HG03342 (cell line): ENCODE data around the gene SUPT3H.
"Not testable (repeated sequence)": the region's sequence is repeated elsewhere in the genome, so short reads cannot be mapped to it uniquely, and the experiment has no call there.

ENCODE experiments used
- ATAC-seq: cut with Tn5 transposase; IDR thresholded peaks from one replicate; pipeline ENCODE4 v1.9.1; 2021; ENCODE audit warnings: mild to moderate bottlenecking, moderate library complexity; ENCODE audit not compliant: unreplicated experiment

SUPT3H gene

DNA sequence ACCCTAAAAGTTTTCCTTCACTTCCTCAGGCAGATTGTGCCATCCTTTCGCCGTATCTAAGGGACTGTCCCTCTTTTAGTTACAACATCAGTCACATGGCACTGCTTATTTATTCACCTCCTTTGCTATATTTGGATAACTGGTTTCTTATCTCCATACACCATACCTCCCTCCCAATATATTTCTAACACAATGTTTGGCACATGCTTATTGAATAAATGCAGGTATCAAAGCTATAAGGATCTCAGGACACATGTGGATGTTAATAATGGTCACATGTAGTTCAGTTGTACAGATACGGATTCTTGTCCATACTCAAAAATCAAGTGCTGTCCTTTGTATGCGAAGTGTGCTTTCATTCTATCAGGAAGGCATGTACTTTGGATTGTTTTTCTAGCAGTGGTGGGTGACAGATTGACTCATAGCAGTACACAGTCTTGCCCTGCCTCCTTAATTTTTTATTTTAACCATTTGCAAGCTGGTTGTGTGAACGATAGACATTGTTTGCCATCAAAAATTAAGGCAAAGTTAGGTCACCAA lies 456.7 kb downstream of the SUPT3H start:
- no peak for ATAC-seq

DNA sequence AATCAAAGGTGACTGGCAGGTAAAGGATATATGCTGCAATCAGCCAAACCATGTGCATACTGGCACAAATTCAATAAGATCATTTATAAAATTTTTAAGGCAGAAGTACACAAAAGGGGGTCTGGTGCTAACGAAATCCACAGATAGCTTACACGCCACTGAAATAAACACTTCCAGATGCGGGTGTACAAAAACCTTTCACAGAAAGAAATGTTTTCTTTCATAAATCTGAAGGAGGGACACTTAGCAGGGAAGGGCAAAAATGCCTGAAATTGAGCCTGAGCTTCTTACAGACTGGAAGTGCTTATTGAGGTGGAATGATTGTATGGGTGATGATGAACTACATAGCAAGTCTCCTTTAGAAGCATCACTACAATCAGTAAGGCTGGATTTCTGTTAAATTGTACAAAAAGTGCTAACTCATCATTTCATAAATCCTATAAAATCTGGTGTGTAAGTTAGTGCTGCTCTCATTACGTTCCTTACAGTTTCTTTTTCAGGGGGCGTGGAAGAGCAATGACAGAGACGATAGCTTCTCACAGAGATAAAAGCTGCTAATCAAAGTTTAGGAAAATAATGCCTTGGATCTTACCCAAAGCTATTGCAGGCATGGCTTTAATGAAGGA lies 458.9 kb downstream of the SUPT3H start:
- no peak for ATAC-seq

DNA sequence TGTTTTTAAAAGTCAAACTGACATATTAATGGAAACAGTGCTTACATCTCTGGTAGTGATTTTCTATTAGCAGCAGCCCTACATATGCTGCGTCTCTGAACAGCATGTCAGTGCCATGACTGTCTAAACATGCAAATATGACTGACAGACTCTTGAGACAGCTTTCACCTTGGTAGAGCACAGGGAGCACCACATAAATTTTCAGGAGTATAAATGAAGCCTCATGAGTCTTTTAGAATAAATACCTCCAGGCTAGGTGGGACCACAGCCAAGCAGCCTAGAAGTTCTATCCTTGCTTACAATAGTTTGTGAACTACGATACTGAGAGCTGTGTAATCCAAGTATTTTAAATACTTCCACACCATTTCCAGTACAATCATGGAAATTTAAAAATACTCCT lies 460.3 kb downstream of the SUPT3H start:
- no peak for ATAC-seq

DNA sequence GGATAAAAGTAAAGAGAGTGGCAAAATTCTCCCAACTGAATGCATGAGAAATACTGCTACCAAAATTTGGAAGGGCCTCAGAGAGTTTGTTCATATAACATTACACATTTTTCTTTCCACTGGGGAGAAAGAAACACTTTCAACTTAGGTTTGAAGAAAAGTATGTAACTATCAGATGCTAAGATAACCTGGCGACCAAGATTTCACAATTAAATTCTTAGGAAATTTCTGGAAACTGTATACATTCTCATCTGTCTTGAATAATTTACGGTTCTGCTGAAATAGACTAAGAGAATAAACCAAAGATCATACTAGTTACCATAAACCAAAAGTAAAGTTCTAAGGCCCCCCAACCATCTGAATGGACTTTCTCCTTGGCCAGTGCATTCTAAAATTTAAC lies 462.6 kb downstream of the SUPT3H start:
- no peak for ATAC-seq

DNA sequence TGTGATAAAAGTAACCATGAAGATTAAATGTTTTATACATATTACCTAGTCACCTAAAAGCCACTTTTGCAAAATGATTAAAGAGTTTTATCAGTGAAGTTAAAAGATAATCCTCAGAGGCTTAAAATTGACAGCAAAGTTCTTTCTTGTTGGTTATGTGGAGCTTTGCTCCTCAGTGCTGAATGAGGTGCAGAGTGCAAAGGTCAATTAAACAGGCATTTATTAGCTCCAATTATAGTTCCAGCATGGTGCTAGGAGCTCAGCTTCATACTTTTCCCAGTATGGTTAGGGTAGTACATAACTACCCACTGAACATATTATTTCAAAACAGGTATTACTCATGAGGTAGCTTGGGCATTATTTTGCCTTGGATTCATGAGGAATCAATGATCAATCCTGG lies 463.6 kb downstream of the SUPT3H start:
- no peak for ATAC-seq

DNA sequence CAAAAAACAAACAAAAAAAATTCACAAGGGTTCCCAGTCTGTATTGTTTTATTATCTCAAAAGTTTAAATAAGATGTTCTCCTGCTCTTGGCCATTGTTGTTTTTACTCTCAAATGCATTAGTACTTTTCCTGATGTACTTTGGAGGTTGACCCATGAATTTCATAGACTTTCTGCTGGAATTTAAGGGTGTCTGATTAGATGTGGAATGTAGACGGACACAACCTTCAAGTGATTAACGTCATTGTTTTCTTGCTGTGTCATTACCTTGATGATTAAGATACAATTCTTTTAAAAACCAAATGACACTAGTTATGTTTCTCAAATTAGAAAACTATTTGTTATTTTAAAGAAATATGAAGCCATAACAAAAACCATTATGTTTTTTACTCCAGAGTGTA lies 471.0 kb downstream of the SUPT3H start:
- ATAC-seq: no peak

DNA sequence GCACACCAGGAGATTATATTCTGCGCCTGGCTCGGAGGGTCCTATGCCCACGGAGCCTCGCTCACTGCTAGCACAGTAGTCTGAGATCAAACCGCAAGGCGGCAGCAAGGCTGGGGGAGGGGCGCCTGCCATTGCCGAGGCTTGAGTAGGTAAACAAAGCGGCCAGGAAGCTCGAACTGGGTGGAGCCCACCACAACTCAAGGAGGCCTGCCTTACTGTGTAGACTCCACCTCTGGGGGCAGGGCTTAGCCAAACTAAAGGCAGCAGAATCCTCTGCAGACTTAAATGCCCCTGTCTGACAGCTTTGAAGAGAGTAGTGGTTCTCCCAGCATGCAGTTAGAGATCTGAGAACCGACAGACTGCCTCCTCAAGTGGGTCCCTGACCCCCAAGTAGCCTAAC lies 477.4 kb downstream of the SUPT3H start:
- ATAC-seq: not testable (repeated sequence)

DNA sequence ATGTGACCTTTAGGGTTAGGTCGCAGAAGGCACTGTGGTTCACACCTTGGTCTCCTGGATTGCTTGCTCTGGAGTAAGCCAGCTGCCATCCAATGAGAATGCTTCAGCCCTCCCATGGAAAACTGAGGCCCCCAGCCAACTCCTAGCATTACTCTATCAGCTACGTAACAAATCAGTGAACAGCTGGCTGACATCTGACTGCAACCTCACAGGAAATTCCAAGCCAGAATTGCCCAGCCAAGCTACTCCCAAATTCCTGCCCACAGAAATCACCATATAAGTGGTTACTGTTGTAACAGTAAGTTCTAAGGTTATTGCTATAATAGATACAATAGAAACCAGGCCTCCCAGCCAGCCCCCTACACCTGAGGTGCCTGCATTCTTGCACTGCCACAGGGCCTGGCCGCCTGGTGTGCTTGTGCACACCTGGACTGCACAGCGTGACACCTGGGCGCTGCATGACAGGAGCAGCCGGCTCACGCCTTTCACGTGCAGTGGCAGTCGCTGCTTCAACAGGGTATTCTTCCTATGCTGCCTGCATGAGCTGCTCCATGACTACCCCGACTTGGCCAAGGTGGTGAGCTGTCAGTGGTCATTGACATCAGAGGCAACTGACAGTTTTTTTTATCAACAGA lies 479.3 kb downstream of the SUPT3H start:
- no peak for ATAC-seq

DNA sequence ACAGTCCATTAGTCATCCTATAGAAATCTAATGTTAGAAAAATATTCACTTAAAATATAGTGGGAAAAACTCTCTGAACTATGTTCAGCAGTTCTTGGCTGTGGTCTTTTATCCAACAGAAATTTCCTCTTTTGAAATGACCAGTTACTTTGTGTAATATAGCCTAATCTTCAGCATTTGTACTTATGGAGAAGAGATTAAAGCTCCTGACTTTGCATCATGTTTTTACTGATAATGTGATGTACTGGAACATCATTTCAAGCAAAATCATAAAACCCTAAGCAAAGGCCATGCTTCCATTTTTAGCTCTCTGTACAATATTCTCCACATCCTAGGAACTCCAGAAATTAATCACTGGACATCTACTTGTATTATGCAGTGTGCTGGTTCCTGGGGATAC lies 480.4 kb downstream of the SUPT3H start:
- ATAC-seq: no peak

DNA sequence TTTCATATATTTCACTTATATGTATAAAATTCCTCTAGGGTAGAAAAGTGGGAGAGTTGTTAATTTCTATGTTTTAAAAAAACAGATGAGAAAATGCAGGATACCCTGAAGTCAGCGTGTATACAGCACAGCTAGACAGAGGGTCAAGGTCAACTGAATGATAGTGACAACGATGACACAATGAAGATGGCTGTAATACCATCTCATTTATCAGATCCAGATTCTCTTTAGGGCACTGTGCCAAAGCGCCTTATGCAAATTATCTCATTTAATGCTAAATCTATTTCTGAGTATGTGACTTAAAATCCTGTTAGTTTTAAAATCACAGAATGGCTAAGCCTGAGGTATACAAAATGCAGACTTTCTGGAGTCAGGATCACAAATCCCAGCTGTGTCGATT lies 481.0 kb downstream of the SUPT3H start:
- no peak for ATAC-seq

DNA sequence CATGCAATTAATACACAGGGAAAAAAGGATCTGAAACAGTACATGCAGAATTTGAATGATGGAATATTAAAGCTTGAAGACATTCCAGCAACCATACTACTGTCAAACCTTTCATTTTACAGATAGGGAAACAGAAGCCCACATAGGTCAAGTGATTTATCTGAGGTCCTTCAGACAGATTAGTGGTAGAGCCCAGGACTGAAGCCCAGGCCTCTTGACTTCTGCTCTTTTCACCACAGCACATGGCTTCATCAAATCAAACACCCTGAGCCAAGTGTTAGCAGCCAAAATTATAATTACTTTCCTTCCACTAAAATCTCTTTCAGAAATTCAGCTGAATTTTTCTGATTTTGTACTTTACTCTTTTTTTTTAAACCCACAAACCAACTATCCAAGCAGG lies 485.2 kb downstream of the SUPT3H start:
- no peak for ATAC-seq

DNA sequence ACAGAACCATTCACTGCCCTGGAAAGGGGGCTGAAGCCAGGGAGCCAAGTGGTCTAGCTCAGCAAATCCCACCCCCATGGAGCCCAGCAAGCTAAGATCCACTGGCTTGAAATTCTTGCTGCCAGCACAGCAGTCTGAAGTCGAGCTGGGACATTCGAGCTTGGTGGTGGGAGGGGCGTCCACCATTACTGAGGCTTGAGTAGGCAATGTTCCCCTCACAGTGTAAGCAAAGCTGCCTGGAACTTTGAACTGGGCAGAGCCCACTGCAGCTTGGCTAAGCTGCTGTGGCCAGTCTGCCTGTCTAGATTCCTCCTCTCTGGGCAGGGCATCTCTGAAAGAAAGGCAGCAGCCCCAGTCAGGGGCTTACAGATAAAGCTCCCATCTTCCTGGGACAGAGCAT lies 498.7 kb downstream of the SUPT3H start:
- ATAC-seq: not testable (repeated sequence)

DNA sequence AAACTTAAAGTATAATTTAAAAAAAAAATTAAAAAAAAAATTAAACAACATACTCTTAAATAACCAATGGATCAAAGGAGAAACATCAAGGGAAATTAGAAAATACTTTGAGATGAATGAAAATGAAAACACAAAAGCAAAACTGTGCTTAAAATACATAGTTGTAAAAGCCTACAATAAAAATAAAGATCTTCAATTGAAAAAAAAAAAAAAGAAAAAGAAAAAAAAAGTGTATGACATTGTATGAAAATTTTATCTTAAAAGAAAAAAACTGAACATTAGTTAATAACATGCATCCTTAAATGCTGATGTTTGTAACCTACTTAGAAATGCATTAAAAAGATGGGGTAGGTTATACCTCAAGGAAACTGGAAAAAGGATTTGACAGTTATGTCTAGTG lies 501.1 kb downstream of the SUPT3H start:
- ATAC-seq: not testable (repeated sequence)

DNA sequence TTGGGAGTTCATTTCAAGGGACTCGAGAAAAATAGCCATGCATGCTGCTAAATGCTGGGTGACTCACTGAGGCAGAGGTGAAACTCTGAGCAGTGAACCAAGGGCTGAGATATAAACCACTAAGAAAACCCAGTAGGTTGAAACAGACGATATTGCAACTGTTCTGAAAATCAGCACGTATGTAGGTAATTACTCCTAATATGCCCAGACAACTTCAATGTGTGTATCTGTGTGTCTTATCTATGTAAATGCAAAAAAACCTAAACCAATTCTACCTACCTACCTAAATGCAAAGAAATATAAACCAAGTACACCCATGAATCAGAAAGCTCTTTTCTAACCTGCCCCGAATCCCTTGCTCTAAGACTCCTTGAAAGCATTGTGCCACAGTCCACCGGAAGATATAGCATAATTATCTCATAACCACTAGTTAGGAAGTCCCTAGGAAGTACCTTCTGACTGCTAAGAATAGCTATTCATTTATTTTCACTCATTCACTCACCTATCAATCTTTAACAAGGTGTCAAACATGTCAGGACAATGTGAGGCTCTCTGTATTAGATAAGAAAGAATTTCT lies 508.3 kb downstream of the SUPT3H start:
- ATAC-seq: peak; percentile 66

DNA sequence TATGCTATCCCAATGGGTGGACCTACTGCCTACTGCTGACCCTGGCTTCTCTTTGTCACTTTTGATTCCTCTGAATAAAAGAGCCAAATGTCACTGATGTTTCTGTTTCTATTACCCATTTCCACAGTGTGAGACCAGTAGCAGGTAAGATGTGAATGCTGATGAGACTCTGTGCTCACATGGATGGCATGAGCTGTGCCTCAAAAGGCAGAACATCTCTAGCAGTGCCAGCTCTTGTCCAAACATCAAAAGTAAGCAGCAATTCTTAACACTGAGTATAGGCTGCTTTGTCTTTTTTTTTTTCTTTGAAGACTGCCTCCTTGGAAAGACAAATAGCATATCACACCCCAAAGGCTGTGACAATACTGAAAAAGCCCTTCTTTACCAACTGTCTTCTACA lies 508.8 kb downstream of the SUPT3H start:
- peak; percentile 11 for ATAC-seq

DNA sequence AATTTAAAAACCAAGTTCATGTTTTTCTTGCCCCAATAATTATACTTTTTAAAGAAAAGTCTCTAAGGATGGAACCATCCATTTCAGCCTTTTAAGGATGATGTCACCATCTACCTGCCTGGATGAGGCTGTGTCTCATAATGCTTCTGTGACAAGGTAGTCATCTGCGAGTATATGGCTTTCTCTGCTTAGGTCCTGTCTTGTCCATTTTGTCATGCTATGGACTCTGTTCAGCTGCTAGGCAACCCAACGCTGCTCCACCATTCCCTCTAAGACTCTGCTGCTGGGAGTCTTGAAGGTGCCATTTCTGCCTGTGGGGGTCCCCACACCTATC lies 509.4 kb downstream of the SUPT3H start:
- ATAC-seq: peak; percentile 46

DNA sequence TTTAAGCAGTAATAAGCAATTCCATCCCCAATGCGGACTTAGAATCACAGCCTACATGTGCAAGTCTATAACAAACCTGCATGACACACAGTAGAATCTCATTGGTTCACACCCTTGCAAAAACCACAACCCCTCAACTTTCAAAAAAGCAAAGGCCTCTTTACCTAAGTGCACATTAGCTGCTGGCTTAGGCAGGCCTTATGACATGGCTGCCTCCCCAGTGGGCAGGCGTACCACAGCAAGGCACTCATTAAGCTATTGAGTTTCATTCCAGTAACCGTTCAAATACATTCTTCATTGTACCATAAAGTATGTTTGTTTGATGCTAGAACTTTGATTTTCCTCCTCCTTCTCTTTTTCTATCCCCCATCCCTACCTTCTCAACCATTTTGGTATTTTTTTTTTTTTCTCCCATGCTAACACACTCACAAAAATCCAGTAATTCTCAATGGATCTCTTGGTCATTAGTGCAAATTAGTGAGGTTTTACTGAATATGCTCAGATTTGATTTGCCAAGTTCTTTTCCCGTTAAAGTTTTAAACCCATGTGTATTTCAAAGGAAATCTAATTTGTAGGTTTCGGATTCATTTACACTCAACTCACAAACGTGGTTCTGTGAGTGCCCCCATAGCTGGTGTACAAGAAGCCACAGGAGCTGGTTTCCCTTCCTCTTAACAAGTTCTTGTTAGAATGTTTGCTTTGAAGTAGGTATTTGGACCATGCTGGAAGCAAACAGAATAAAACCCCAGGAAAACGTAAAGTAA lies 510.0 kb downstream of the SUPT3H start:
- ATAC-seq: peak; percentile 65

DNA sequence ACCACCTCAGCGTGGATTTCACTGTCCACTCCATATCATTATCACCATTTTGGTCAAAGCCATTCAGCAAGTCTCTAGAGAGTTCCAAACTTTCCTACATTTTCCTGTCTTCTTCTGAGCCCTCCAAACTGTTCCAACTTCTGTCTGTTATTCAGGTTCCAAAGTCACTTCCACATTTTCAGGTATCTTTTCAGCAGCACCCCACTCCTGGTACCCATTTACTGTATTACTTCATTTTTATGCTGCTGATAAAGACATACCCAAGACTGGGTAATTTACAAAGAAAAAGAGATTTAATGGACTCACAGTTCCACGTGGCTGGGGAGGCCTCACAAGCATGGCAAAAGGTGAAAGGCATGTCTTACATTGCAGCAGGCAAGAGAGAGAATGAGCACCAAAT lies 512.5 kb downstream of the SUPT3H start:
- ATAC-seq: not testable (repeated sequence)

DNA sequence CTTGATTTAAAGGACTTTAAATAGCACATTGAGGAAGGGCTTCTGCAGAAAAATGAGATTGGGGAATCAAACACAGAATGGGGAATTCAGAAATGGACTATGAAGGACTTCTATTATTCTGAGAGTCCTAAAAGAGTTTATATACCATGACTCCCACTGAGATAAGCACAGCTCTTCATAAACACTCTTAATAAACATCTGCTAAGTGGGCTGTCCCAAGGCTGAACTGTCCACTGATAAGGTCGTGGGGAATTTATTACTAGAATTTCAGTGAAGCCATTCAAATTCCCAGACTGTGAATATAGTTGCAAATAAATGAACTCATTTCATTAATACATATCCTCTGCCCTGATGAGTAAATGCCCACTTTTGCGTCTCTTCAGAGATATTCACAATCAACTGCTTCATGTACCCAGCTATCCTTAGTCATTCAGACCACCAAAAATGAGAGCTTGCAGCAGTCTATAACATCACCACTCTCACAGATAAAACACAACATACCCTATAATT lies 517.8 kb downstream of the SUPT3H start:
- ATAC-seq: no peak

DNA sequence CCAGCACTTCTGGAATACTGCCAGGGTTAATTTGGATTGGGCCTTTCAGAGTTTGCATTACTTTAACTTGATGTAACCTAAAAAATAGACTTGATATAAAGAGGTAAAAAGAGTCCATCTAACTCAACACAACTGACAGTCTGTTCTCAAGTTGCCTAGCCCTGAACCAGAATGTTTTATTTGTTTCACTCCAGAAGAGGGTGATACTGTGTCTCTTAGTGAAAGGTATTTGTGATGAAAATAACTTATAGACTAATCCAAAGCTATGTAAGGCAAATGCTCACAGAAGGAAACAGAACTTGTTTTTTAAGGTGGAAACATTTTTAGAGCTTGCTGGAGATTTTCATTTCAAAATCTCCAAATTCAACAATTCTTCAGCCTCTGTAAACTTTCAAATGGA lies 518.7 kb downstream of the SUPT3H start:
- no peak for ATAC-seq

DNA sequence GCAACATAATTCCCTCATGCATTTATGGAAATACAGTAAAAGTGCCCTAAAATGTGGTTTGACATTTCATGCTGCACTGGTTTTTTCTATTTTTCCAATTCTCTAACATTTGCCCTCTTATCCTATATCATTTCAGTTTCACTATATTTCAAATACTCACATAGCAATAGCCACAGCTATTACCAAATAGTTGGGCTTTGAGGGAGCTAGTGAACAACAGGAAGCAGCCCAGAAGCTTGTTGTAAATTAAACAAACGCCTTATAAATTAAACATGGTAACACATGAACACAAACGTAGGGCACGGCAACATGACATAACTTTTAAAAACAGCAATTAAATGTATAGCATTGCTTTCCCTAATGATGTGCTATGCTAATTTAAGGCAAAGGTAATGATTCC lies 521.3 kb downstream of the SUPT3H start:
- no peak for ATAC-seq
